Stimulated activated CD8-positive, alpha-beta memory T cell treated with anti-CD3 and anti-CD28 coated beads, Interleukin-7, amount 100 ng/mL, for 4 hours (primary cell): ENCODE measurements around the gene CLDN34.

ENCODE experiments used
- DNase-seq, 2 donors: peaks; one replicate each; pipeline ENCODE4 v3.0.0-alpha.2; 2020; ENCODE audit warnings: low read depth in 2 of 2

The CLDN34 gene

DNA sequence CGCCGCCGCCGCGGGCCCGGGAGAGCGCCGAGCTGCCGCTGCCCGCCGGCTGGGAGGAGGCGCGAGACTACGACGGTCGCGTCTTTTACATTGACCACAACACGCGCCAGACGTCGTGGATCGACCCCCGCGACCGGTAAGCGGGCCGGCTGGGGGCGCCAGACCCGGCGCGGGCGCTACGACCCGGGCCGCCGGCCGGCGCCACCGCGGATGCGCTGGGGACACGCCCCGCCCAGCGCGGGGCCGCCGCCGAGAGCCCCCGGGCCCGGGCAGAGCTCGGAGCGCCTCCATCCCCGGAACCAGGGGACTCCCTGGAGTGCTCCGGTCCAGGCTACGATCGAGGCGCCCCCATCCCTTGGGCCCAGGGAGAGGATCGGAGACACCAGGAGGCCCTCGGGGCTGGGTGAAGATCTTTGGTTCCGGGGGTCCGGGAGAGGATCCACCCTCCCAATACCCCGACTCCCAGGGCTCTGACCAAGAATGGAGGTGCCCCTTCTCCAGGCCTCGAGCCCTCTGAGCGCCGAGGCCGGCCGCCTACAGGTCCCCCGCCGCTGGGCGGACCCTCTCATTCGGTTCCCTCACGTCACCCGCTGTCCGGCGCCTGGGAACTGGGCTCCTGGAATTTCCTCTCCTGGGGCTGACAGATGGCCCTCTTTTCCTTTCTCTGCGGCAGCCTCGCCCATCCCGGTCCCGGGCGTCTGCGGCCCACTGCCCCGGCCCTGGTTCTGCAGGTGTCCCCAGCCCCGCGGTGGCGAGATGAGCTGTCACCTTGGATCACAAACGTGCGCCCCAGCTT is 48.8 kb downstream of the CLDN34 start:
- no peak for DNase-seq

DNA sequence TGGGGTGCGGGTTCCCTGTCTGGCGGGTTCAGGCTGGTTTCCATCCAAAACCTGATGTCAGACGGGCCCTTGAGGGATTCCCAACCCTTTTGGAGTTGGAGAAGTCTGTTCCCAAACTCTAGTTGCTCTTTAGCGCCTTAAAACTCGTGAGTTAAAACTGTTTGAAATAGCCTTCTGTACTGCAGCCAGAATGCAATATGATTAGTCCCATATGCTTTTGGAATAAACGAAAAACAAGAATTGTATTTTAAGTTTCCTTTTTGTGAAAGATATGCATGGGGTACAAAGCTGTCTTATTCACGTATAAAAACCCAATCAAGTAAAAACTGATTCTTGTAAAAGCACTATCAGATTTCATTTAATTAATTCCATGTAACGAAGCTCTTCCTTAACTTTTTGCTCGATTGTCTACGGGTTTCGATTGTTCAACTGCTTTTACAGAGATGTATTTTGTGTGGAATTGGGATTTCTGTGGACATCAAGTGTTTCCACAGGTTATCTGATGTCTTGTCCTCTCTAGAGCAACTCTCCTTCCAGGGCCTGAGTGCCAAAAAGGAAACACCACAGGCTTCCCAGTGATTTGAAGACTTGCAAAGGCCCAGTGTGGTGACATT is 49.5 kb downstream of the CLDN34 start:
- no peak for DNase-seq

DNA sequence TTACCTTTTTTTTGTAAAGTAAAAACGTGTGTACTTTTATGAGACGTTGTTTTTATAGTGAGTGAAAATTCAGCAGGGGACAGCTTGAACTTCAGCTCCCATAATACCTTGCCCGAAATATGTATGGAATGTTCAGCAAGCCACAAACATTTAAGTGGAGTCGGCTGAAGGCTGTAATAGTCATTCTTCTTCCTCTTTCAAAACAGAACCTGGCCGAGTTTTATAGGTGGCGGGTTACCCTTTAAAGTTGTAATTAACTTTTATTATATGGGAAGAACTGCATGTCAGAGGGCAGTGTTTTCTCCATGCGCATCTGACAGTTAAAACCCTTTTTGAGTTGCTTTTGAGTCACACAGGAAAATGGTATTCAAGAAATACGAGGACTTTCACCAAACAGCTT is 50.7 kb downstream of the CLDN34 start:
- no peak for DNase-seq
